SH-SY5Y (cell line): ENCODE data around the gene NANP.

Experiments used
- GATA2 ChIP-seq: IDR thresholded peaks from 2 replicates; pipeline ENCODE4 v1.6.1; 2011; ENCODE audit warnings: mild to moderate bottlenecking, low read depth, low read length
- GATA3 ChIP-seq: IDR thresholded peaks from 2 replicates; pipeline ENCODE4 v1.6.1; 2011; ENCODE audit warnings: low read depth, mild to moderate bottlenecking, low read length, moderate library complexity

DNA sequence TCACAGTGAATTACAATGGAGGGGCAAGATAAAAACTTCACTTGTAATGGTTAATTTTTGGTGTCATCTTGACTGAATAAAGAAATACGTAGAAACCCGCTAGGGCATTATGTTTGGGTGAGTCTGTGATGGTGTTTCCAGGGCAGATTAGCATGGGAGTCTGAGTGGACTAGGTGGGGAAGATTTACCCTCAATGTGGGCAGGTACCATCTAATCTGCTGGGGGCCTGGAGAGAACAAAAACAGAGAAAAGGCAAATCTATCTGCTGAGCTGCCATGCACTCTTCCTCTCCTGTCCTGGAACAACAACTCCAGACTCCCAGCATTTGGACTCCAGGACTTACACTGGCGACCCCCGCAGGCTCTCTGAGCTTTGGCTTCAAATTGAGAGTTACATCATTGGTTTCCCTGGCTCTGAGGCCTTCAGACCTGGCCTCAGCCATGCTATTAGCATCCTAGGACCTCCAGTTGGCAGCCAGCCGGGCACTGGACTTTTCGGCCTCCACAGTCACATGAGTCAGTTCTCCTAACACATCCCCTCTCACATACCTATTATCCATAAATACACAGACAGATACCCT is 58.1 kb downstream of the NANP start:
- no peak for TF ChIP-seq GATA2
- no peak for TF ChIP-seq GATA3
